Head of caudate nucleus (tissue), 42 donors: ENCODE results near the gene SYNGR4.
"Not testable (repeated sequence)": the region's sequence is repeated elsewhere in the genome, so short reads cannot be mapped to it uniquely, and the experiment has no call there.

Experiments used
- DNase-seq, 42 donors: peaks; one replicate each; pipeline versions ENCODE4 v3.0.0 to v3.0.0-alpha.2; 2020 to 2021; ENCODE audit warnings: mixed read lengths in 7 of 42
- intact Hi-C: fragments of 100-400 bp; cut with DNase I; formaldehyde crosslinking; loops from one replicate; pipeline ENCODE4 v1.15.0; 2022

Gene SYNGR4

DNA sequence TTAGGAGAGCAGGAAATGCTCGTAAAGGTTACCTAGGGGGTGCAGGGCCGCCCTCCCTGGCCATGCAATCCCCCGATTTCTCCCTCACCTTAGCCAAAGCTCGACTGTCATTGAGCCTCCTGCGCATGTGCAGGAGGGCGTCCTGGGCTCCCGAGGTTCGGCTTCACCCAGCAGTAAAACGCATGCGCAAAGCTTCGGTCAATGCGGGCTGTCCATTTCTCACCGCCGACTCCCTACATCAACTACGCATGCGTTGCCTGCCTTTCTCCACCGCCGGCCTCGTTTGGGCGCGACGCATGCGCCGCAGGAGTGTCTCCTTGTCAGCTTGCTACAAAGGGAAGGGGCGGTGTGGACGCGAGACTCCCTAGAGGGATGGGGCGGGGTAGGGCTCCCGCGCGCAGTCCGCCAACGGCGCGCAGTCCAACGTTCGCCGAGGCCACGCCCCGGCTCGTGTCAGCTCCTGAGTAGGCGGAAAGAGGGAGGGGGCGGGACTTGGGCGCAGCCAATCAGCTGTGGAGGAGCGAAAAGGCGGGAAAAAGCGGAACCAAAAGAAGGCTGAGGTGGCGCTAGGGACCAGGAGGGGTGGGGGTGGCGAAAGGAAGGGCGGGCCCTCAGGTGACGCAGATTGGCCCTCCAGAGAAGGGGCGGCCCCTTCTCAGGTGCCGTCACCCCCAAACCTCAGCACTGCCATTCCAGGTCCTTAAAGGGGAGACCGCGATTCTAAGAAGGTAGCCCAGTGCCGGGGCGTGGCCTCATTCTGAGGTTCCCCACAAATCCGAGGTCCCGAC lies at the start of gene SYNGR4, which contains the start of gene TMEM143:
SYNGR4 (plus strand) TSS at position 558 of the 788 bp plus-strand sequence. CDS start 1,476 bp downstream, outside the sequence.
TMEM143 (minus strand) TSS at position 131 of the 788 bp plus-strand sequence; CDS start at position 111, 20 bp downstream.
- intact Hi-C loops, result loop anchor here (5.0 kb wide), 1 partner anchor 37 kb away; the partner anchor contains the start of gene EMP3
- peak; percentile 96 to 99 (median 99) for DNase-seq

GRCh38 chr19:48315712-48316111 lies 48.5 kb upstream of the SYNGR4 start:
- intact Hi-C loops, result no loop called here
- no peak for DNase-seq

GRCh38 chr19:48317708-48317960 lies 46.5 kb upstream of the SYNGR4 start:
- DNase-seq, intact Hi-C loops: not testable (repeated sequence)

GRCh38 chr19:48318286-48318987 lies 45.7 kb upstream of the SYNGR4 start:
- intact Hi-C loops, result no loop called here
- no peak for DNase-seq

GRCh38 chr19:48319647-48320541 lies 44.3 kb upstream of the SYNGR4 start:
- intact Hi-C loops, result no loop called here
- peak; percentile 64 to 94 (median 80) for DNase-seq

- intact Hi-C loops, result no loop called here
- DNase-seq, result peak; percentile 68 to 94 (median 85)
Observed at GRCh38 chr19:48321372-48321621, 42.9 kb upstream of the SYNGR4 start.

DNA sequence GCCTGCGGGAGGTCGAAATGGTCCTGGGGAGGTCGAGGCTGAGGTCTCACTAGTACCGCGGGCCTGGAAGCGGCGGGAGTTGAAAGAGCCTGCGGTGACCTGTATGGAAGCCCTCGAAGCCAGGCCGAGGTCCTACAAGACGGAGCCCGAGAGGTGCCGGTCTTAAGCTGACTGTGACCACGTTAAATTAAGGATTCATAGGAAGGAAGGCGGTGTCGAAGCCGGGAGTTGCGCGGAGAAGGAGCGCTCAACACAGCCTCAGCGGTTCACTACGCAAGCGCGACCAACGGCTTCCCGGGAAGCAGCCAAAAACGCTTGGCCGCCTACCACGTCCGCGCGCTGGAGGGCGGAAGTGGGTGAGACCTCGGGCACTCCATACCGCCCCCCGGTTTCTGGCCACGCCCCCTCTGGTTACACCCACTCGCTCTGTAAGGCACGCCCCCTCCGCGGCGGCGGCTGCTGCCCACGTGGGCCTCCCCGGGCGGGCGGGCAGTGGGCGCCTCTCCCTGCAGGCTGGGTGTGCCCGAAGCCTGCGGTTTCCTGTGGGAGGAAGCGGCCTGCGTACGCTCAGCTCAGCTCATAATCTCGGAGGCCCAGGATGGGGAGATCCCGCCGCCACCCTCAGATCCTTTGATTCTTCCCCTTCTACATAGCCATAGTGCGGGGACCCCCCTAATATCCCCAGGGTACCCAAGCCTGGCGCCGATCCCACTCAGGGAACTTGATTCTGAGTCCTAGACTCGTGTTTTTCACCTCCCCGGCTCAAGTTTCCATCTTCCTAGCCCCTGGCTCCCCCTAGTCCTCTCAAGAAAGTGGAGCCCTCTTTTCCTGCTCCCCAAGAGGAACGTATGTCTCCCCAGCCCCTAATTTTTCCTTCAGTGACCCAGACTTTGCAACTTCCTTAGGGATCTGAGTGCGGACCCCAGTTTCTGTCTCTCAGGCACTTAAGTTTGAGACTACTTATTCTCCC lies 42.3 kb upstream of the SYNGR4 start:
- intact Hi-C loops, result no loop called here

GRCh38 chr19:48325265-48325910 lies 38.8 kb upstream of the SYNGR4 start, which contains the start of gene EMP3:
TSS of gene EMP3 (plus strand) at chr19:48325552. CDS start at chr19:48326845, 1,293 bp downstream.
- intact Hi-C loops, result loop anchor here (5.0 kb wide), 1 partner anchor 37 kb away; the partner anchor contains the start of genes SYNGR4 and TMEM143
- peak in 27 of 42 donors; percentile 17 to 63 (median 33) for DNase-seq

More for the DNA sequence above, 42.3 kb upstream of the SYNGR4 start:
- DNase-seq, result peak; percentile 94 to 99 (median 97)

DNA sequence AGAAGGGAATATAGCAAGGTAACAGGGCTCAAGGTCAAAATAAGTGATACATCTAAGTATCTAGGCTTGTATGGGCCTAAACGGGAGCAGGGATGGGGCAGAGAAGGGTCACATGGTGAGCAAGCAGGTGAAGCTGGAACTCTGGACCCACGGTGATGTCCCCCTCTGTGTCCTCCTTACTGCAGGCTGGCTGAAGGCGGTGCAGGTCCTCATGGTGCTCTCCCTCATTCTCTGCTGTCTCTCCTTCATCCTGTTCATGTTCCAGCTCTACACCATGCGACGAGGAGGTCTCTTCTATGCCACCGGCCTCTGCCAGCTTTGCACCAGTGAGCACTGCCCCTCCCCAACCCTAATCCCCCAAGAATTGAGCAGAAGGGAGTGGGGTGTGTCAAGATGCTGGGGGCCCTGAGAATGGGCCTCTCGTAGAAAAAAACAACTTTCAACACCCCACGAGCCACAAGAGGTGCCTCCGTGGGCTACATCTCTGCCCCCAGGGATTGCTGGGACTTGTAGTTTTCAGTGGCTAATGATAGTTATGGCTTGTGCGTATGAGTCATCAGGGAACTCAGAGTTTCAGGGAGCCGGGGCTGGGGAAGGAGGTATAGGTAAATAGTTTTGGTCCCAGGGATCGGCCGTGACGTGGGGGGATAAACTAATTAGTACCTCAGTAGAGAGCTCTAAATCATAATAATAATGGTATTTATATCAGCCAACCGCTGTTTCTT lies 34.8 kb upstream of the SYNGR4 start:
- intact Hi-C loops, result loop anchor here (5.0 kb wide), 1 partner anchor 33 kb away; the partner anchor contains the start of genes SYNGR4 and TMEM143
- DNase-seq, result peak in 32 of 42 donors; percentile 20 to 76 (median 38)

- intact Hi-C loops, result no loop called here
Observed at GRCh38 chr19:48330012-48330681, 34.0 kb upstream of the SYNGR4 start.

GRCh38 chr19:48332351-48332661 lies 31.9 kb upstream of the SYNGR4 start:
- no peak for DNase-seq
- intact Hi-C loops, result no loop called here

More at GRCh38 chr19:48330012-48330681, 34.0 kb upstream of the SYNGR4 start:
- peak; percentile 84 to 97 (median 92) for DNase-seq

GRCh38 chr19:48332662-48333466 lies 31.3 kb upstream of the SYNGR4 start:
- peak; percentile 74 to 98 (median 89) for DNase-seq
- intact Hi-C loops, result no loop called here

- intact Hi-C loops, result no loop called here
- DNase-seq, result peak; percentile 61 to 90 (median 80)
Observed at GRCh38 chr19:48333467-48334384, 30.4 kb upstream of the SYNGR4 start.

DNA sequence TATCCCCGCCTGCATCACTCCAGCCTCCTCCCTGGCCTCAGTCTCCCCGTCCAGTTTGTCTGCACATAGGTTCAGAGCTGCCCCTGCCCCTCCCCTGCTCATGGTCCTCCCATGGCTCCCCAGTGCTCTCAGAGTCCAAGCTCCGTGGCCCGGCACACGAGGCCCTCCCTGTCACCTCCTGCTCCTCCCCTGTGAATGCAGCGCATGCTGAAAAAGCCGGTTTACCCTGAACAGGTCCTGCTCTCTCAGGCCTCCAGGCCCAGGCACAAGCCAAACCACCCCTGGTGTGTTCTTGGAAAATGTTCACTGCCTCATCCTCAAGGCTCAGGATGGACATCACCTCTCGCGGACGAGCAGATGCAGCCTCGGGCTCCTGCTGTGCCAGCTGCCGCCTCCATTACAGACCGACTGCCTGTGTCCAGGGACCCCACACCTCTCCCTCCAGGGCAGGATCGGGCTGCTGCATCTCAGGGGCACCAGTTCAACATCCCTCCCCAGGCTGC lies 25.9 kb upstream of the SYNGR4 start:
- DNase-seq, result no peak

More for the DNA sequence above, 25.9 kb upstream of the SYNGR4 start:
- intact Hi-C loops, result no loop called here
